Fibroblast of lung (primary cell): ENCODE measurements around the gene FBLIM1. TPM values are rescaled to one million over a fixed set of nuclear protein-coding genes. Genes with fewer than 3 reads are reported as not detected.

Experiments used
- DNase-seq, 2 donors: peaks; one replicate each; pipeline versions ENCODE4 v3.0.0 to v3.0.0-alpha.2; 2010; ENCODE audit warnings: low read depth in 2 of 2
- H2AFZ ChIP-seq: 2 replicates; pipeline ENCODE4 v1.5.1; 2012; ENCODE audit warnings: low read length, control low read depth, inconsistent platforms
- H3K27ac ChIP-seq: 2 replicates; pipeline ENCODE4 v1.5.1; 2011; ENCODE audit warnings: low read length, control low read depth; ENCODE audit not compliant: insufficient read depth
- H3K27me3 ChIP-seq: 2 replicates; pipeline ENCODE4 v1.5.1; 2011; ENCODE audit warnings: mild to moderate bottlenecking, low read length; ENCODE audit not compliant: control insufficient read depth, insufficient read depth
- H3K36me3 ChIP-seq: 2 replicates; pipeline ENCODE4 v1.5.1; 2011; ENCODE audit warnings: low read length; ENCODE audit not compliant: control insufficient read depth, insufficient read depth
- H3K4me1 ChIP-seq: 2 replicates; pipeline ENCODE4 v1.5.1; 2011; ENCODE audit warnings: low read length; ENCODE audit not compliant: control insufficient read depth, insufficient read depth; ENCODE audit errors: extremely low read depth
- H3K4me2 ChIP-seq: 2 replicates; pipeline ENCODE4 v1.5.1; 2011; ENCODE audit warnings: low read length, control low read depth; ENCODE audit not compliant: insufficient read depth; ENCODE audit errors: extremely low read depth
- H3K4me3 ChIP-seq, 4 experiments: fragments of 200-600 bp in 1 of 4; sonication (generic) in 1 of 4; replicated peaks in 1 of 4; 2 replicates each; pipeline ENCODE4 v1.5.1; 2011 to 2016; ENCODE audit warnings: low read length in 4 of 4, low read depth in 3 of 4, mild to moderate bottlenecking in 3 of 4, control low read depth in 2 of 4, inconsistent platforms in 1 of 4, mixed read lengths in 1 of 4; ENCODE audit not compliant: insufficient read depth in 1 of 4; ENCODE audit errors: control extremely low read depth in 1 of 4
- H3K79me2 ChIP-seq: 2 replicates; pipeline ENCODE4 v1.5.1; 2012; ENCODE audit warnings: mild to moderate bottlenecking, low read length, inconsistent platforms; ENCODE audit not compliant: control insufficient read depth, insufficient read depth
- H3K9ac ChIP-seq: 2 replicates; pipeline ENCODE4 v1.5.1; 2011; ENCODE audit warnings: mild to moderate bottlenecking, low read length, control low read depth; ENCODE audit not compliant: insufficient read depth
- H3K9me3 ChIP-seq: 2 replicates; pipeline ENCODE4 v1.5.1; 2012; ENCODE audit warnings: low read depth, low read length; ENCODE audit not compliant: control insufficient read depth, insufficient read depth
- H4K20me1 ChIP-seq: 2 replicates; pipeline ENCODE4 v1.5.1; 2011; ENCODE audit warnings: low read length; ENCODE audit not compliant: control insufficient read depth, insufficient read depth; ENCODE audit errors: extremely low read depth
- EZH2 ChIP-seq: IDR thresholded peaks from 2 replicates; pipeline ENCODE4 v1.5.1; 2012; ENCODE audit warnings: low read length, control low read depth, mild to moderate bottlenecking; ENCODE audit errors: missing control alignments
- polyA plus RNA-seq, 2 donors: library from polyadenylated mRNA; depleted of rRNA in 1 of 2; stranded (reverse) in 1 of 2; unstranded in 1 of 2; fragments of >200 nt; gene quantifications; 2 replicates each; pipeline ENCODE4 v1.2.1, GENCODE V29; 2011 to 2012; ENCODE audit warnings: missing spikeins in 1 of 2
- total RNA-seq: library from RNA; depleted of rRNA; stranded (reverse); fragments of >200 nt; gene quantifications from 2 replicates; pipeline ENCODE4 v1.2.1, GENCODE V29; 2014
- TF ChIP-seq, protein P1 (sequence below), 2 donors: IDR thresholded peaks in 1 of 2; conservative IDR thresholded peaks in 1 of 2; 1 replicate in 1 of 2; 2 replicates in 1 of 2; pipeline ENCODE4 v1.5.1; 2011 to 2012; ENCODE audit warnings: low read length in 2 of 2, control low read depth in 1 of 2, inconsistent platforms in 1 of 2, low read depth in 1 of 2, mild to moderate bottlenecking in 1 of 2

Gene FBLIM1
- total and polyA plus RNA-seq, 2 donors (not counting 1 experiment from before 2014, with no cell fraction given), result 17.3 to 86.2 TPM

DNA sequence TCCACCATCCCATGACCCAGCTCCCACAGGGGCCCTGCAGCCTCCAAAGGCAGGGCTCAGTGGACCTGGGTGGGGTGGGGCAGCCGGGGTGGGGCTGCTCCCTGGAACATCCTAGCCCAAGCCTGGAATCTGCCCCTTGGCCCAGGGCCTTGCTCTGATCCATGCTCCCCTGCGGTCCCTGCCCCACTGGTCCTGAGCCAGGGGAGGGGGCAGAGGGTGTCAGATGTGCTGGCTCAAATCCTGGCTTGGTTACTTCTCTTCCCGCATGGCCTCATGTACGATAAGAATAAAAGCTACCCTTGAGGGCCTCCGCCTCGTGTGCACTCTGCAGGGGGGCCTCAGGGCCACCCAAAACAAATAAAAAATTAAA lies 21.7 kb upstream of the FBLIM1 start:
- H2AFZ ChIP-seq, result no peak overlapping the region
- no peaks in the 10 kb centered on the region for H3K27me3 ChIP-seq
- H3K4me2 ChIP-seq, result no peak overlapping the region
- no peaks in the 10 kb centered on the region for H3K79me2 ChIP-seq
- no peaks in the 10 kb centered on the region for H3K9me3 ChIP-seq
- H3K4me3 ChIP-seq, result no peak overlapping the region
- TF ChIP-seq, protein P1, sequence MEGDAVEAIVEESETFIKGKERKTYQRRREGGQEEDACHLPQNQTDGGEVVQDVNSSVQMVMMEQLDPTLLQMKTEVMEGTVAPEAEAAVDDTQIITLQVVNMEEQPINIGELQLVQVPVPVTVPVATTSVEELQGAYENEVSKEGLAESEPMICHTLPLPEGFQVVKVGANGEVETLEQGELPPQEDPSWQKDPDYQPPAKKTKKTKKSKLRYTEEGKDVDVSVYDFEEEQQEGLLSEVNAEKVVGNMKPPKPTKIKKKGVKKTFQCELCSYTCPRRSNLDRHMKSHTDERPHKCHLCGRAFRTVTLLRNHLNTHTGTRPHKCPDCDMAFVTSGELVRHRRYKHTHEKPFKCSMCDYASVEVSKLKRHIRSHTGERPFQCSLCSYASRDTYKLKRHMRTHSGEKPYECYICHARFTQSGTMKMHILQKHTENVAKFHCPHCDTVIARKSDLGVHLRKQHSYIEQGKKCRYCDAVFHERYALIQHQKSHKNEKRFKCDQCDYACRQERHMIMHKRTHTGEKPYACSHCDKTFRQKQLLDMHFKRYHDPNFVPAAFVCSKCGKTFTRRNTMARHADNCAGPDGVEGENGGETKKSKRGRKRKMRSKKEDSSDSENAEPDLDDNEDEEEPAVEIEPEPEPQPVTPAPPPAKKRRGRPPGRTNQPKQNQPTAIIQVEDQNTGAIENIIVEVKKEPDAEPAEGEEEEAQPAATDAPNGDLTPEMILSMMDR (conservative IDR thresholded peaks at IDR 0.05 in 1 of 2, IDR thresholded peaks at IDR 0.05 in 1 of 2; ENCODE audit: low read depth in 1 of 2, low read length in 2 of 2), result no peak
- TF ChIP-seq EZH2, result no peak
- H3K36me3 ChIP-seq, result peaks cover 23% of the 10 kb centered on the region
- no peak overlapping the region for H3K9ac ChIP-seq
- no peaks in the 10 kb centered on the region for H4K20me1 ChIP-seq
- no peak overlapping the region for H3K27ac ChIP-seq
- no peak for DNase-seq
- no peaks in the 10 kb centered on the region for H3K4me1 ChIP-seq

DNA sequence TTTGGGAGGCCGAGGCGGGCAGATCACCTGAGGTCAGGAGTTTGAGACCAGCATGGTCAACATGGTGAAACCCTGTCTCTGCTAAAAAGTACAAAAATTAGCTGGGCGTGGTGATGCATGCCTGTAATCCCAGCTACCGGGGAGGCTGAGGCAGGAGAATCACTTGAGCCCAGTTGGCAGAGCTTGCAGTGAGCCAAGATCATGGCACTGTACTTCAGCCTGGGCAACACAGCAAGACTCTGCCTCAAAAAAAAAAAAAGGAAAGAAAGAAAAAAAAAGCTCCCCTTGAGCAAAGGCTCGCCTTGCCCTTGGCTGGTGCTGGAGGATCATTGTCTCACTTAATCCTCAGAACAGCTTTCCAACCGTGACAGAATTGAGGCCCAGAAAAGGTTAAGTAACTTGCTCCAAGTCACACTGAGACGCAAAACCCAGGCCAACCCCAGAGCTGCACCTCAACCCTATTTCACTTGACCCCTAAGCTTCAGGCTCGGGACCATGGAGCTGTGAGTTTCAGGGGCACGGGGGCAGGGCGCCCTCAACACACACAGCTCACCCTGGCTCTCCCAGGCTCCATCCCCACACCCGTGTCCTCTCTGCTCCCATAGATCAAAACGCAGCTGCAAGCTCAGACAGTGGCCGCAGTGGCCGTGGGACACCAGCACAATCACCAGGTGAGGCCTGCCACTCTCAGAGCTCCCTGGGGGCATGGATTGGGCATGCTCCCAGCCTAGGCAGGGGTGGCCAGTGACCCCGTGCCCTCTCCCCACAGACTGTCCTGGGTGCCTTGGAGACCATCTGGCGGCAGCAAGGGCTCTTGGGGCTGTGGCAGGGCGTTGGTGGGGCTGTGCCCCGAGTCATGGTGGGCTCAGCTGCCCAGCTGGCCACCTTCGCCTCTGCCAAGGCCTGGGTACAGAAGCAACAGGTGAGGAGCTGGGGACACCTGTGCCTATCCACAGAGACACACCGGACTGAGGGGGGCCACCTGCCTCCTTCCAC lies 21.0 kb upstream of the FBLIM1 start:
- no peak overlapping the region for H3K4me2 ChIP-seq
- no peaks in the 10 kb centered on the region for H4K20me1 ChIP-seq
- no peaks in the 10 kb centered on the region for H3K79me2 ChIP-seq
- no peaks in the 10 kb centered on the region for H3K27me3 ChIP-seq
- no peaks in the 10 kb centered on the region for H3K4me1 ChIP-seq
- TF ChIP-seq, protein P1 (conservative IDR thresholded peaks at IDR 0.05 in 1 of 2, IDR thresholded peaks at IDR 0.05 in 1 of 2; ENCODE audit: low read depth in 1 of 2, low read length in 2 of 2), result no peak
- TF ChIP-seq EZH2, result no peak
- H3K9ac ChIP-seq, result no peak overlapping the region
- H3K36me3 ChIP-seq, result peaks cover 17% of the 10 kb centered on the region
- no peak for DNase-seq
- H3K9me3 ChIP-seq, result no peaks in the 10 kb centered on the region
- no peak overlapping the region for H3K27ac ChIP-seq
- H3K4me3 ChIP-seq, result no peak overlapping the region
- H2AFZ ChIP-seq, result no peak overlapping the region

DNA sequence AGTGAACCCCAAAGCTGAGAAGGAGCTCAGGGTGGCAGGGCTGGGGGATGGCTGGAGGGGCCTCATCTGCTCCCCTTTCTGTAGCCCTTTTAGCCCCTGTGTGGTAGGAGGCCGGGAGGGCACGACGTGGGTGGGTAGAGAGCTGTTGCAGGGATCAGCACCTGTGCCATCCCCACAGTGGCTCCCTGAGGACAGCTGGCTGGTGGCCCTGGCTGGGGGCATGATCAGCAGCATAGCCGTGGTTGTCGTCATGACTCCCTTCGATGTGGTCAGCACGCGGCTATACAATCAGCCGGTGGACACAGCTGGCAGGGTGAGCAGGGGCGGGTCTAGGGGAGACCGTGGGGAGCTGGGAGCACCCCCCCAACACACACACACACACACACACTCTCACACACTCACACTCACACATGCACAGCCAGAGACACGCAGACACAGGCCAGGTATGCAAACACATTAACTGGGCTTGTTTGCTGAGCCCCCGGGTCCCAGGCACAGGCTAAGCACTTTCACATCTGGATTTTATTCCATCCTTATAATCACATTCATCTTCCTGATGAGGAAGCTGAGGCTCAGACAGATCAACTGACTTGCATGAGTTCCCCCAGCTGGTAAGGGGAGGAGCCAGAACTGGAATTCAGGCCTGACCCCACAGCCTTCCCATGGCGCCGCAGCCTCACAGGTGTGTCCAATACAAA lies 20.0 kb upstream of the FBLIM1 start:
- H3K4me2 ChIP-seq, result no peak overlapping the region
- no peak overlapping the region for H3K9ac ChIP-seq
- no peaks in the 10 kb centered on the region for H4K20me1 ChIP-seq
- TF ChIP-seq, protein P1 (conservative IDR thresholded peaks at IDR 0.05 in 1 of 2, IDR thresholded peaks at IDR 0.05 in 1 of 2; ENCODE audit: low read depth in 1 of 2, low read length in 2 of 2), result no peak
- no peak for TF ChIP-seq EZH2
- H3K4me3 ChIP-seq, result no peak overlapping the region
- DNase-seq, result no peak
- no peak overlapping the region for H2AFZ ChIP-seq
- no peaks in the 10 kb centered on the region for H3K9me3 ChIP-seq
- peaks cover 12% of the 10 kb centered on the region for H3K36me3 ChIP-seq
- H3K79me2 ChIP-seq, result no peaks in the 10 kb centered on the region
- H3K27ac ChIP-seq, result no peak overlapping the region
- no peaks in the 10 kb centered on the region for H3K4me1 ChIP-seq
- no peaks in the 10 kb centered on the region for H3K27me3 ChIP-seq
